ENCODE data around the gene NAA25. TPM values are rescaled to one million over a fixed set of nuclear protein-coding genes. Genes with fewer than 3 reads are reported as not detected.

NAA25 gene
- total and polyA plus RNA-seq, 2 donors (not counting 3 experiments of a cell fraction or from before 2014, with no cell fraction given), result 5.3 to 25.5 TPM

GRCh38 chr12:112122823-112123690 is 14.5 kb upstream of the NAA25 start:
- H3K27ac ChIP-seq (ENCODE audit: insufficient read depth, low read depth, low read length), result no peak overlapping the region
- CTCF ChIA-PET, result interaction anchor here (2.7 kb wide), 1 partner anchor 14 kb away, joined by 12 read pairs; the partner anchor contains the start of gene NAA25

More at GRCh38 chr12:112122823-112123690, 14.5 kb upstream of the NAA25 start:
- BruUV-seq (replicated peaks), result no TSS peak
- H3K4me3 ChIP-seq (replicated peaks in 1 of 3; ENCODE audit: insufficient read depth in 1 of 3, low read depth in 1 of 3, low read length in 3 of 3), result no peak overlapping the region
- FAIRE-seq, result no peak
- H3K9me3 ChIP-seq (replicated peaks; ENCODE audit: control insufficient read depth, insufficient read depth, low read length), result no peaks in the 10 kb centered on the region
- no peak overlapping the region for H2AFZ ChIP-seq (ENCODE audit: low read depth, low read length)
- no peaks in the 10 kb centered on the region for H3K36me3 ChIP-seq (ENCODE audit: control insufficient read depth in 2 of 2, extremely low read depth in 1 of 2, insufficient read depth in 2 of 2, low read length in 2 of 2)
- dilution Hi-C loops (cut with MboI; ENCODE audit: extremely low pct_ligation_motif_present, low sequenced_read_pairs) (no loop called here), intact Hi-C loops (cut with micrococcal nuclease) (no loop called here)
- no peak overlapping the region for H3K4me2 ChIP-seq (ENCODE audit: insufficient read depth, low read length)
- peaks cover 0 to 2% of the 10 kb centered on the region in 2 experiments for H3K27me3 ChIP-seq (ENCODE audit: control insufficient read depth in 2 of 2, insufficient read depth in 2 of 2, low read length in 2 of 2)
- H3K79me2 ChIP-seq (ENCODE audit: control insufficient read depth, insufficient read depth, low read length), result peaks cover 3% of the 10 kb centered on the region
- DNase-seq (ENCODE audit: low read depth, low spot score), result no peak
- H3K9ac ChIP-seq (replicated peaks; ENCODE audit: extremely low read depth, insufficient read depth, low read length), result no peak overlapping the region
- no peaks in the 10 kb centered on the region for H3K9me1 ChIP-seq (replicated peaks; ENCODE audit: control insufficient read depth, extremely low read depth, insufficient read depth, low read length)
- H4K20me1 ChIP-seq (replicated peaks; ENCODE audit: control insufficient read depth, extremely low read depth, insufficient read depth, low read length), result no peaks in the 10 kb centered on the region
- H3K4me1 ChIP-seq (ENCODE audit: control insufficient read depth, extremely low read depth, insufficient read depth, low read length), result peaks cover 7% of the 10 kb centered on the region
- POLR2A ChIA-PET, result interaction anchor here (0.6 kb wide), 1 partner anchor 13 kb away, joined by 4 read pairs; no protein-coding TSS in a partner anchor
- no peak for TF ChIP-seq POLR2AphosphoS5 (IDR thresholded peaks at IDR 0.05; ENCODE audit: insufficient read depth, low read depth, low read length)
- TF ChIP-seq CTCF (IDR thresholded peaks at IDR 0.05; ENCODE audit: extremely low read depth in 1 of 2, insufficient read depth in 1 of 2, low read depth in 1 of 2, low read length in 2 of 2), result no peak
- no peak for TF ChIP-seq FOS (IDR thresholded peaks at IDR 0.05; ENCODE audit: borderline replicate concordance, insufficient read depth, low read length)
- TF ChIP-seq EZH2 (IDR thresholded peaks at IDR 0.05; ENCODE audit: borderline replicate concordance, low read depth, low read length, severe bottlenecking), result no peak
- no peak for TF ChIP-seq MAX (IDR thresholded peaks at IDR 0.05; ENCODE audit: insufficient read depth, insufficient read length)
- no peak for TF ChIP-seq JUN (IDR thresholded peaks at IDR 0.05; ENCODE audit: borderline replicate concordance, insufficient read depth, insufficient read length, low read depth)
- TF ChIP-seq GATA2 (IDR thresholded peaks at IDR 0.05; ENCODE audit: insufficient read depth, insufficient read length, low read depth, low read length), result no peak
- TF ChIP-seq POLR2A (IDR thresholded peaks at IDR 0.05; ENCODE audit: low read depth, low read length), result no peak
- no peak for TF ChIP-seq MYC (IDR thresholded peaks at IDR 0.05; ENCODE audit: low read depth, low read length)

All from endothelial cell of umbilical vein (primary cell).